ENCODE data around the gene SLC17A2. TPM values are rescaled to one million over a fixed set of nuclear protein-coding genes. Genes with fewer than 3 reads are reported as not detected.

Gene SLC17A2
- total and polyA plus RNA-seq, 2 of the 13 experiments (the other 11 are each of a cell fraction or from before 2014, with no cell fraction given), result 11.2 to 32.4 TPM

GRCh38 chr6:25962149-25963127 lies 31.9 kb upstream of the SLC17A2 start, which contains the start of gene TRIM38 (continued):
- TF ChIP-seq NFAT5 (CRISPR knock-in tag; IDR thresholded peaks at IDR 0.05) (no peak), POLR2A (IDR thresholded peaks at IDR 0.05; ENCODE audit: insufficient read depth in 1 of 2, low read depth in 2 of 2, low read length in 2 of 2) (peak; percentile 68 to 73), THAP7 (CRISPR knock-in tag; IDR thresholded peaks at IDR 0.05) (no peak), ZNF329 (CRISPR knock-in tag; IDR thresholded peaks at IDR 0.05; ENCODE audit: low read depth) (no peak), PATZ1 (CRISPR knock-in tag; IDR thresholded peaks at IDR 0.05) (peak; percentile 24; the same call in 1 of the 2 replicates), IKZF1 (IDR thresholded peaks at IDR 0.05) (no peak), DNMT3B (CRISPR knock-in tag; conservative IDR thresholded peaks at IDR 0.05) (peak; percentile 23; the same call in 1 of the 2 replicates), ZNF460 (CRISPR knock-in tag; IDR thresholded peaks at IDR 0.05; ENCODE audit: borderline replicate concordance) (no peak), ZSCAN21 (CRISPR knock-in tag; IDR thresholded peaks at IDR 0.05; ENCODE audit: borderline replicate concordance) (no peak), ZNF629 (CRISPR knock-in tag; conservative IDR thresholded peaks at IDR 0.05) (no peak), ZBTB44 (CRISPR knock-in tag; IDR thresholded peaks at IDR 0.05) (no peak), NRL (CRISPR knock-in tag; IDR thresholded peaks at IDR 0.05; ENCODE audit: borderline replicate concordance) (no peak), THAP9 (CRISPR knock-in tag; IDR thresholded peaks at IDR 0.05; ENCODE audit: borderline replicate concordance) (no peak), ZNF577 (CRISPR knock-in tag; IDR thresholded peaks at IDR 0.05; ENCODE audit: borderline replicate concordance, low read depth) (no peak), ASH2L (IDR thresholded peaks at IDR 0.05; ENCODE audit: insufficient read length, low read depth, low read length) (no peak)
